ENCODE measurements around the gene GLRB.

- TF ChIP-seq CTCF (IDR thresholded peaks at IDR 0.05): no peak
- TF ChIP-seq EZH2 (IDR thresholded peaks at IDR 0.05): peak; percentile 20
- no peak for TF ChIP-seq EZH2phosphoT487 (IDR thresholded peaks at IDR 0.05)
These were observed 613 bp downstream of the GLRB start for GRCh38 chr4:157076578-157076947.
